ENCODE results near the gene BMERB1.

The BMERB1 gene

GRCh38 chr16:15487336-15488284 lies 53.2 kb downstream of the BMERB1 start:
- DNase-seq (ENCODE audit: low read depth): no peak
- TF ChIP-seq, protein P1, sequence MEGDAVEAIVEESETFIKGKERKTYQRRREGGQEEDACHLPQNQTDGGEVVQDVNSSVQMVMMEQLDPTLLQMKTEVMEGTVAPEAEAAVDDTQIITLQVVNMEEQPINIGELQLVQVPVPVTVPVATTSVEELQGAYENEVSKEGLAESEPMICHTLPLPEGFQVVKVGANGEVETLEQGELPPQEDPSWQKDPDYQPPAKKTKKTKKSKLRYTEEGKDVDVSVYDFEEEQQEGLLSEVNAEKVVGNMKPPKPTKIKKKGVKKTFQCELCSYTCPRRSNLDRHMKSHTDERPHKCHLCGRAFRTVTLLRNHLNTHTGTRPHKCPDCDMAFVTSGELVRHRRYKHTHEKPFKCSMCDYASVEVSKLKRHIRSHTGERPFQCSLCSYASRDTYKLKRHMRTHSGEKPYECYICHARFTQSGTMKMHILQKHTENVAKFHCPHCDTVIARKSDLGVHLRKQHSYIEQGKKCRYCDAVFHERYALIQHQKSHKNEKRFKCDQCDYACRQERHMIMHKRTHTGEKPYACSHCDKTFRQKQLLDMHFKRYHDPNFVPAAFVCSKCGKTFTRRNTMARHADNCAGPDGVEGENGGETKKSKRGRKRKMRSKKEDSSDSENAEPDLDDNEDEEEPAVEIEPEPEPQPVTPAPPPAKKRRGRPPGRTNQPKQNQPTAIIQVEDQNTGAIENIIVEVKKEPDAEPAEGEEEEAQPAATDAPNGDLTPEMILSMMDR (IDR thresholded peaks at IDR 0.05; ENCODE audit: control insufficient read depth, extremely low read depth, insufficient read depth): no peak
- no peak overlapping the region for H3K4me3 ChIP-seq (ENCODE audit: low read depth, low read length)

DNA sequence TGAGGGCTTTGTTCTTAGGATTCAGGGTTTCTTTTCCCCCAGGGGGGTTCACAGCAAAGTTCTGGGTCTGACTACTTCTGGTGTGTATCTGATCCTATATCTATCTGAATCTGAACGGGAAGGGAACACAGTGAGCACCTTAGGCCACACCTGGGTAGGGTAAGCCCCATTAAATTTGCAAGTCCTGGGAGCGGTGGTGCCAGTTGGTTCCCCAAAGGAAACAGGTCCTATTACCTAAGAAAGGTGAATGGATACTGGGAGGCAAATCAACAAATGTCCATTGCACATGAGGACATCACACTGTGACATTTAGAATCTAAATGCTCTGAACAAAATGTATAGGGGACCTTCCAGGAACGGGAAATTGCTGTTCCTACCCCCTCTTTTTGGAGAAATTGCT lies 54.6 kb downstream of the BMERB1 start:
- no peak overlapping the region for H3K4me3 ChIP-seq (ENCODE audit: low read depth, low read length)
- DNase-seq (ENCODE audit: low read depth): no peak

DNA sequence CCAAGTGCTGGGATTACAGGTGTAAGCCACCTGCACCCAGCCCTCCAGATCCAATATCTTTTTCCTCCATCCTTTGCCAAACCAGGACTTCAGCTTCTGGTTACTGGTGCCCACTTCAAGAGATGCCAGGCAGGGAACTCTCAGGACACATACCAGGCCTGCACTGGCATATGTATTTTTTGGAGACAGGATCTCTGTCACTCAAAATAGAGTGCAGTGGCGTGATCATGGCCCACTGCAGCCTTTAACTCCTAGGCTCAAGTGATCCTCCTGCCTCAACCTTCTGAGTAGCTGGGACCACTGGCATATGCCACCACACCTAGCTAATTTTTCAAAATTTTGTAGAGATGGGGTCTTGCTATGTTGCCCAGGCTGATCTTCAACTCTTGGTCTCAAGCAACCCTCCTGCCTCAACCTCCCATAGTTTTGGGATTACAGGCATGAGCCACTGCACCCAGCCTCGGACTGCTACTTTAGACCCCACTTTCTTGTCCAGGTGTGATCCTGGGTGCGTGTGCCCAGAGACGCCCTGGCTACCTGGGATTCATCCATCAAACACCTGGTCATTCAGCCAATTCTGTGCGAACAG lies 55.8 kb downstream of the BMERB1 start:
- no peak for DNase-seq (ENCODE audit: low read depth)
- H3K4me3 ChIP-seq (ENCODE audit: low read depth, low read length): no peak overlapping the region
- TF ChIP-seq, protein P1 (IDR thresholded peaks at IDR 0.05; ENCODE audit: control insufficient read depth, extremely low read depth, insufficient read depth): no peak

More for the DNA sequence above, 54.6 kb downstream of the BMERB1 start:
- TF ChIP-seq, protein P1 (IDR thresholded peaks at IDR 0.05; ENCODE audit: control insufficient read depth, extremely low read depth, insufficient read depth): no peak

GRCh38 chr16:15491411-15491810 lies 57.0 kb downstream of the BMERB1 start:
- no peak overlapping the region for H3K4me3 ChIP-seq (ENCODE audit: low read depth, low read length)
- DNase-seq (ENCODE audit: low read depth): no peak
- TF ChIP-seq, protein P1 (IDR thresholded peaks at IDR 0.05; ENCODE audit: control insufficient read depth, extremely low read depth, insufficient read depth): no peak

DNA sequence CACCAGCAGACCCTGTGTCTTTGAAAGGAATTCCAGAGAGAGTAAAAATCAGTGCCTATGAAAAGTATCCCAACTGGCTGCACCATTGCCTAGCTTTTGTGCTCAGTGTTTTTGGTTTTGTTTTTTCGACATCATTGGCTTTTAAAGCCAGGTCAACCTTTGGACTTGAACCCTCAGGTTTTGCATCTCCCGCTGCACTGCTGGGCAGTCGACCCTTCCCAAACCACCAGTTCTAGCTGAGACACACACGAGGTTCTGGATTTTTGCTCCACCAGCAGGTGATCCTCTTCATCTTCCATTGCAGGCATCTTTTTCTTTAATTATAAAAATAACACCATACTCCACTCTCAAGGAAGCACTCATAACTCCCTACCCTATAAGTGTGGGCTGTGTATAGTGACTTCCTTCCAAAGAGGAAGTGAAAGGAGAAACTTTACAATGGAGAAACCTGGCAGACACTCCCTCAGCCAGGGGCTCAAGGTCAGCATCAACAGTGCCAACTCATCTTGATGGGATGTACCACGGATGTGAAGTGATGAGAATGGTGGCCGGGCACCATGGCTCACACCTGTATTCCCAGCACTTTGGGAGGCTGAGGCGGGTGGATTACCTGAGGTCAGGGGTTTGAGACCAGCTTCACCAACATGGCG lies 57.8 kb downstream of the BMERB1 start:
- H3K4me3 ChIP-seq (ENCODE audit: low read depth, low read length): no peak overlapping the region
- TF ChIP-seq, protein P1 (IDR thresholded peaks at IDR 0.05; ENCODE audit: control insufficient read depth, extremely low read depth, insufficient read depth): no peak
- no peak for DNase-seq (ENCODE audit: low read depth)

DNA sequence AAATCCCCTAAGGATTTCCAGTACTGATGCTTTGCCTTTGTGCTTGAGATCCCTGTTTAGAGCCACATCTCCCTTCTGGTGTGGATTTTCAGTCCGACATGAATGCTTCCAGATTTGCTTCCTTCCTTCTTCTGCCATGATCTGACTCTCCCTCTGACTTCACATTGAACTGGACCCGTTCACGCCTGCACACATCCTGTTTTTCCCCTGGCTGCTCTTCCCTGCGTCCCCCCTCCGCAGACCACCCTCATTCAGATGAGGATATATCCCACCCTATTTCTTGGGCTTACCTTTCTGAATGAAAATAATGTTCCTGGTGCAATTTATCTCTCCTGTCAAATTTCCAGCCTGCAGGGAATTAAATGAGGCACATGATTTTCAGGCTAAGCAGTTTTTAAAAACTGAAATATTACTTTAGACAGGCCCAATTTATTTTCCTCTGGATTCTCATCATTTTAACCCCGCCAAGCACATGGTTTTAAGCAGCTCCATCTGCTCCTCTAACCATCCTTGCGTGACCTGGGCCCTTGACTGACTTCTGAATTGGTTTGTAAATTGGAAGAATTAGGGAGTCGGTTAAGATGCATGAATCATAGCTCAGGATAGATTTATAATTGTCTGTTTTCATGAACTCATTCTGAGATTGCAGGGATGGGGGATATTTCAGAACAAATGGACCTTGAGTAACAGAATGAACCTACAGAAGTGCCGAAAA lies 59.2 kb downstream of the BMERB1 start:
- DNase-seq (ENCODE audit: low read depth): no peak
- no peak overlapping the region for H3K4me3 ChIP-seq (ENCODE audit: low read depth, low read length)
- TF ChIP-seq, protein P1 (IDR thresholded peaks at IDR 0.05; ENCODE audit: control insufficient read depth, extremely low read depth, insufficient read depth): no peak

All from LNCaP clone FGC (cell line).